WI38 (cell line): ENCODE data around the gene RGS19.

Source experiments
- H3K4me3 ChIP-seq: 2 replicates; pipeline ENCODE4 v1.5.1; 2011; ENCODE audit warnings: low read depth, mild to moderate bottlenecking, control low read depth, low read length
- TF ChIP-seq, protein P1 (sequence below): IDR thresholded peaks from 2 replicates; pipeline ENCODE4 v1.5.1; 2012; ENCODE audit warnings: low read depth, mild to moderate bottlenecking, control low read depth, low read length

Gene RGS19

DNA sequence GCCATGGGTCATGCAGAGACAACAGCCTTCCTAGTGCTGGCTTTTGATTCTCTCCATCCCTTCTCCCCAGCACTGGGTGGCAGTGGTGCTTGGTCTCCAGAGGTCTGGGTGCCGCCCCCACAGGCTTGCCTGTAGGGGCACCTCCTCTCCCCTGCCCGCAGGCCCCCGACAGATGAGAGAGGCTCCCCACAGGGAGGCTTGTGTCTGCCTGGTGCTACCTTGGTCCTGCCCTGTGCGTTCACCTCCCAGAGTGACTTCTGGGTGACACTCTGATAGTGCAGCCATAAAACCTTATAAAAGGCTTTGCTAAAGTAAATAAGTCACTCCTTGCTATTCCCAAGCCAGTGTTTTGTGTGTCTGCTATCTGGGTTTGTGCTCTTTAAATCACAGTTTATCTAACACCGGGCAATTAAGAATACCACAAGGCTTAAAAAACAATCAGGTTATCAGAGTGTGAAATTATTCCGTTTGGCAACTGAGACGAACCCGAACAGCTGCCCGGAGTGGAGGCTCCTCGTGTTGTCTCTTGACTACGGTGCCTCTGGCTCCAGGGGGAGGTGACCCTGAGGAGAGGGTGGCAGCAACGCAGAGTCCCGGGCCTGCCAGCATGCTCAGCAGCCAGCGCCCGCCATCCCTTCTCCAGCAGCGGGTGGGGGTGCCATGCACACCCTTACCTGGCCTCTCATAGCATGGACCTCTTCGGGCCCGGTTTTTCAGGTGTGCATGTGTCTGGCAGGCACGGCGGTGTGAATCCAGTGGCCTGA, 48.8 kb downstream of the RGS19 start:
- TF ChIP-seq, protein P1, sequence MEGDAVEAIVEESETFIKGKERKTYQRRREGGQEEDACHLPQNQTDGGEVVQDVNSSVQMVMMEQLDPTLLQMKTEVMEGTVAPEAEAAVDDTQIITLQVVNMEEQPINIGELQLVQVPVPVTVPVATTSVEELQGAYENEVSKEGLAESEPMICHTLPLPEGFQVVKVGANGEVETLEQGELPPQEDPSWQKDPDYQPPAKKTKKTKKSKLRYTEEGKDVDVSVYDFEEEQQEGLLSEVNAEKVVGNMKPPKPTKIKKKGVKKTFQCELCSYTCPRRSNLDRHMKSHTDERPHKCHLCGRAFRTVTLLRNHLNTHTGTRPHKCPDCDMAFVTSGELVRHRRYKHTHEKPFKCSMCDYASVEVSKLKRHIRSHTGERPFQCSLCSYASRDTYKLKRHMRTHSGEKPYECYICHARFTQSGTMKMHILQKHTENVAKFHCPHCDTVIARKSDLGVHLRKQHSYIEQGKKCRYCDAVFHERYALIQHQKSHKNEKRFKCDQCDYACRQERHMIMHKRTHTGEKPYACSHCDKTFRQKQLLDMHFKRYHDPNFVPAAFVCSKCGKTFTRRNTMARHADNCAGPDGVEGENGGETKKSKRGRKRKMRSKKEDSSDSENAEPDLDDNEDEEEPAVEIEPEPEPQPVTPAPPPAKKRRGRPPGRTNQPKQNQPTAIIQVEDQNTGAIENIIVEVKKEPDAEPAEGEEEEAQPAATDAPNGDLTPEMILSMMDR: no peak
- H3K4me3 ChIP-seq: no peak overlapping the region

DNA sequence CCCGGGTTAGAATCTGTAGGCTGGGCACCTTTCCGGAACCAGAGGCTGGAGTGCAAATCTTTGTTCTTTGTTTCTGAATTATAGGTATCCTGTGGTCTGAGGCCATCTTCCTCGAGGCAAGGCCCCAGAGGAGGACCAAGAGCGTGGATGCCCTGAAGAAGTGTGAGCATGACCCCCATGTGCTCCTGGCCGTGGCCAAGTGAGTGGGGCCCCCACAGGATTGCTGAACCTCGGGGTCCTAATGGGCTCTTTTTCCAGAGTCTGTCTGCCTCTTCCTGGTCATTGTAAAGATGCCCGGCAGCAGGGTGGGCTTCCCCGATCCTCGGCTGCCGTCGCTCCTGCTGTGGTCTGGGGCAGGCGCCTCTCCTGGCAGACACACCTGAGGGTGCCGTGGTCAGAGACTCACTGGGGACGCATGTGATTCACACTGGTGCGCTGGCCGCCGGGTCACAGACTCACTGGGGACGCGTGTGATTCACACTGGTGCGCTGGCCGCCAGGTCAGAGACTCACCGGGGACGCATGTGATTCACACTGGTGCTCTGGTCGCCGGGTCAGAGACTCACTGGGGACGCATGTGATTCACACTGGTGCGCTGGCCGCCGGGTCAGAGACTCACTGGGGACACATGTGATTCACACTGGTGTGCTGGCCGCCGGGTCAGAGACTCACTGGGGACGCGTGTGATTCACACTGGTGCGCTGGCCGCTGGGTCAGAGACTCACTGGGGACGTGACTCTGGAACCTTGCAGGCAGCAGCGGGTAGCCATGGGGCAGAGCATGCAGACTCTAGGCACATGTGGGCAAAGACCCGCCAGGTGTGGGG, 49.8 kb downstream of the RGS19 start:
- TF ChIP-seq, protein P1: no peak
- H3K4me3 ChIP-seq: no peak overlapping the region

DNA sequence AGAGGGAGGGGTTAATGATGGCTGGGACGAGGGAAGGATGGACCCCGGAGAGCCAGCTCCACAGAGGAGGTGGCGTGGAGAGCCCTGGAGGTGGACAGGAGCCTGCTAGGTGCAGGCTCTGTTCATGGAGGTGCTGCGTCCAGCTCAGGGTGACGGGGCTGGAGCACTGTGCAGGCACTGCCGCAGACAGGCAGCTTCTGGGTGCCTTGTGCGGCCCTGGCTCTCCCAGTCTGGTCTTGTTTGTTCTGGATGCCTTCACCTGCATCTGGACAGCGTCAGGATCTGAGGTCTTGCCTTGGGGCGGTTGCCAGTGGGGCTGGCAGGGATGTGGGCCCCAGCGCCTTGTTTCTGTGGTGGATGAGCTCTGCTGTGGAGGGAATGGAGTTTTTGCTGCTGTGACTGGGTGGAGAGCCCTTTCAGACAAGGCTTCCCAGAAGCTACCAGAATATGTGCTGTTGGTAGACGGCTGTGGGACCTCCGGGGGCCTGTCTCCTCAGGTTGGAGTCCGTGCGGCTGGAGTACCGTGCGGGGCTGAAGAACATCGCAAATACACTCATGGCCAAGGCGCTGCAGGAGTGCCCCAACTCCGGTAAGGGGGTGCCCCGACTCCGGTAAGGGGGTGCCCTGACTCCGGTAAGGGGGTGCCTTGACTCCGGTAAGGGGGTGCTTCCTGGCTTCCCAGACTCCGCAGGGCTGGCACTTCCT, 51.2 kb downstream of the RGS19 start:
- TF ChIP-seq, protein P1: no peak
- no peak overlapping the region for H3K4me3 ChIP-seq

DNA sequence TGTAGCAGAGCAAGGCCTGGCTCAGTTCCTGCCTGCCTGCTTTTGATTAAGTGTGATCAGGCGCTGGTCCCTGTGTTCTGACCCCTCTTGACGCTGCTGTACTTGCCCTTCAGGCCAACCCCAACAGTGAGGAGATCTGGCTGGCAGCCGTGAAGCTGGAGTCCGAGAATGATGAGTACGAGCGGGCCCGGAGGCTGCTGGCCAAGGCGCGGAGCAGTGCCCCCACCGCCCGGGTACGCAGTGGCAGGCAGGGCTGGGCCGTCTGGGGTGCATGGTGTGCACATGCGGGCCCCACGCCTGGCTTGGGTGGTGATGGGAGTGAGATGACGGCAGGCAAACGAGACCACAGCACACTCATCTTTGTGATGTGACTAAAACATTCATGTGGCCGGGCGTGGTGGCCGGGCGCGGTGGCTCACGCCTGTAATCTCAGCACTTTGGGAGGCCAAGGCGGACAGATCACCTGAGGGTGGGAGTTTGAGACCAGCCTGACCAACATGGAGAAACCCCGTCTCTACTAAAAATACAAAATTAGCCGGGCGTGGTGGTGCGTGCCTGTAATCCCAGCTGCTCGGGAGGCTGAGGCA, 53.4 kb downstream of the RGS19 start:
- no peak overlapping the region for H3K4me3 ChIP-seq
- TF ChIP-seq, protein P1: no peak

DNA sequence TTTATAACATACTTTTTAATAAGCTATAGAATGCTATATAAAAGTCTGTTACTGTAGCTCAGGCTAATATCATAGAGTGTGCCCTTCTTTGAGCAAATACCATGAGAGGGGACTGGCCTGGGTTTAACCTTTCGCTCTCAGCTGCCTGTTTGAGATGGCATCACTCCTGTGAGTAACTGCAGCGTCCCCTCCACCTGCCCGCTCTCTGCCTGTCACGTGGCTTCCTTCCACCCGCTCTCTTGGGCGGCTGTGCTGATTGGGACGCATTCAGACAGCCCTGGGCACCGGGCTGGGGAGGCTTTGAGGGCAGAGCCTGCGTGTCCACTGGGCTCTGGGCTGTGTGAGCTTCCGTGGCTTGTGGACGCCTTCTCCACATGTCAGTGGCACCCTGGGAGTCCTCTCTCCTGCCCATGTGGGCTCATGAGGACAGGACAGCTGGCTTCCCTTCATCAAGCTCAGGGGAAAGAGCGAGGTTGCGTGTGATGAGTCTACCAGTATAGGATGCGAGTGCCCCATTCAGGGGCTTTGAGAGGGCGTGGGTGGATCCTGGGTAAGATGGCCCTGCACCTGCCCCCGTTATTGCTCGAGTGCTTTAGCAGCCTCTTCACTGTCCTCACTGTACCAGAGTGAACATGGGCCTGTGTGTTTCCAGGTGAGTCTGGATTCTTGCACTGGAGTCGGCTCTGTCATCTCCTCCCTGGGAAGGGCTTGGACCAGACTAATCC, 54.1 kb downstream of the RGS19 start:
- H3K4me3 ChIP-seq: no peak overlapping the region
- TF ChIP-seq, protein P1: no peak

DNA sequence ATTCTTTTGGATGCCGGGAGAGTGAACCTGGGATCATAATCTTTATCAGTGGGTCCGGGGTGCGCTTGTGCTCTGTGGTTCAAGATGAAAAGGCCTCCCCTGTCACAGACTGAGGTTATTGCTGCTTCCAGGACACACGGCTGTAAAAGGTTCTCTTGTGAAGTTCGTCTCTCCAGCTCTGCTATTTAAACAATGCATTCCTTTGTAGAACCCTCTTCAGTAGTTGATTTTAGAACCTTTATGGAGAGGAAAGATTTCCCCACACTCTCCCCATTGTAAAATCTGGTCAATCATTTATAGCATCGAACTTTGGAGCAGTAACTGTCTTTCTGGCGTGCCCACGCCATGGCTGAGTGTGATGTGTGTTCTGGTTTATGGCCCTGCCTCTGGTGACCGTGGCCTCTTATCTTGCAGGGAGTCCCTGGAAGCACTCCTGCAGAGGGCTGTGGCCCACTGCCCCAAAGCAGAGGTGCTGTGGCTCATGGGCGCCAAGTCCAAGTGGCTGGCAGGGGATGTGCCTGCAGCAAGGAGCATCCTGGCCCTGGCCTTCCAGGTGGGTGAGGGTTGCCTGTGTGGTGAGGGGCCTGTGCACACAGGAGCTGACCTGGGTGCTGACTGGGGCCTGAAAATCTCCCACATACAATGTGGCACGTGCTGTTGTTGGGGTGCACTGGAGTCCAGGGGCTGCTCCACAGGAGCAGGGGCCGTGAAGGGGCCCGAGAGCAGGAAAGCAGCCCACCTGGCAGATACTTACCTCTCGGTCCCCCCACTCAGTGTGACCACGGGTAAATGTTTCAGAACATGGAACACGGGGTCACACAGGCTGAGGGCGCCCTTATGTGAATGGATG, 55.0 kb downstream of the RGS19 start:
- H3K4me3 ChIP-seq: no peak overlapping the region
- TF ChIP-seq, protein P1: no peak
